Measurements from ENCODE around the gene METTL22. TPM values are rescaled to one million over a fixed set of nuclear protein-coding genes. Genes with fewer than 3 reads are reported as not detected.

Gene METTL22
- polyA plus RNA-seq, 3 donors: 19.5 to 30.9 (median 22.0) TPM

DNA sequence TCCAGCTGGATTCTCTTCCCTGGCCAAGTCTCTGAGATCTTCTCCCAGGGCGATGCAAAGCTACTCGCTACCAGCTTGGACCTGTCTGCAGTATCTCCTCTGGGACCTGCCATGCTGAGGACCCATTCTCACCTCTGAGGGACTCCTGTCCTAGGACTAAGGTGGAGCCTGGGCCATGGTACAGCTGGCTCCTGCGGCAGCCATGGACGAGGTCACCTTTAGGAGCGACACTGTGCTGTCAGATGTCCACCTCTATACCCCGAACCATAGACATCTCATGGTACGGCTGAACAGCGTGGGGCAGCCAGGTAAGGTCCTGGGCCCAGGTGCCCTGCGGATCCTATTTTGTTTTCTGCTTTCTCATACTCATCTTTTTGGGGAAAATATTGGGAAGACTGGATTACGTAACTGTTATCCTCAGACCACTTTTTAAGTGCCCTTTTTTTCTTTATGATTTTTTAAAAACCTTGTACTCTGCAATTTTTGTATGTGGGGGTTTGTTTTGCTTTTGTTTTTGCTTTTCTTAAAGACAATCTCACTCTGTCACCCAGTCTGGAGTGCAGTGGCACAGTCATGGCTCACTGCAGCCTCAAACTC lies 4.1 kb downstream of the METTL22 start:
- DNase-seq (ENCODE audit: extremely low read depth in 1 of 11, low read depth in 9 of 11, low spot score in 4 of 11): no peak

DNA sequence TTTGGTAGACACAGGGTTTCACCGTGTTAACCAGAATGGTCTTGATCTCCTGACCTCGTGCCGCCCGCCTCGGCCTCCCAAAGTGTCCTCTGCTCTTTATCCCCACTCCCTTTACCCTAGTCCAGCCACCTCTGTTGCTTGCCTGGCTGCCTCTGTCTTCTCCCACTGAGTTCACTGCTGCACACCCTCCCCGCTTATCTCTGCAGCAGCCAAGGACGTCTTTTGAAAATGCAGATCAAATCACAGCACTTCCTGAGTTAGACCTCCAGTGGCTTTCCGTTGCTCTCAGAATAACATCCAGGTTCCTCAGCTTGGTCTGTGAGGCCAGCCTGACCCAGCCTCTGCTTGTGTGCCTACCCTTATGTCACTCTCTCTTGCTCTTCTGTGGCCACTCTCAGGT lies 5.4 kb downstream of the METTL22 start:
- no peak for DNase-seq (ENCODE audit: extremely low read depth in 1 of 11, low read depth in 9 of 11, low spot score in 4 of 11)

DNA sequence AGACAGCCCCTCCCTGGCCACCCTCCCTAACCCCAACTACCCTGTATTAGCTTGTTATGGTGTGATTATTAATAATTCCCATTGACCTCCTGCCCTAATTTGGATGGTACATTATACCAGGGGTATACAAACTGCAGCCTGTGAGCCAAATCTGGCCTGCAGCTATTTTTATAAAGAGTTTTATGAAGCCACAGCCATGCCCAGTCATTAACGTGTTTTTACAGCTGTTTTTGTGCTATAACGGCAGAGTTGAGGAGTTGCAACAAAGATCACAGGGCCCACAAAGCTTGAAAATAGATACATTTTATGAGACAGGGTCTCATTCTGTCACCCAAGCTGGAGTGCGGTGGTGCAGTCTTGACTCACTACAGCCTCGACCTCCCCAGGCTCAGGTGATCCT lies 6.0 kb downstream of the METTL22 start:
- no peak for DNase-seq (ENCODE audit: extremely low read depth in 1 of 11, low read depth in 9 of 11, low spot score in 4 of 11)

DNA sequence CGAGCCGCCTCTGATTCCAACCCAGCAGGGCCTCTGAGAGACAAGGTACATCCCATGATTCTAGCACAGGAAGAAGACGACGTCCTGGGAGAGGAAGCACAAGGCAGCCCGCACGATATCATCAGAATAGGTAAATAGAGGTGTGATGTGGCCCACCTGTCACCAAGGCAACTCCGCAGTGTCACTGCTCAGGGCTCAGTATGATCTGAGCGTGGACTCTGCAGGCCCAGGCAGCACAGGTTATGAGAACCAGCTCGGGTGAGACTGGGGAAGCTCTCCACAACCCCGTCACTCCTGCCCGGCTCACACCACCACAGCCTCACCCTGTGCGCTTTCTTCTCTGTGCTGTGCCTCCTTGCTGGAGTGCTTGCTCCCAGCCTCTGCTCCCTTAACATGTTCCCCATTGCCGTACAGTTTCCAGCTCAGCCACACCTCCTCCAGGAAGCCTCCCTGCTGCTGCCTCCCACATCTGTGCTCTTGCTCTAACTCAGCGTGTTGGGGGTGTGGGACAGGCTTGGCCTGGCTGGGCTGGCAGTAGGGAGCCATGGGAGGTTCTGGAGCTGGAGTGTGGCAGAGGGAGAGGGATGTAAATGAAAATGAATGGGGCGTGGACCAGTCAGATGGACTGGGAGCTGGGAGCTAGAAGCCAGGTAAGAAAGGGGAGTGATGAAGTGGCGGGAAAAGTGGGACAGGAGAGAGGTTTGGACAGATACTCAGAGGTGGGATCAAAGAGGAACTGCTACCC lies 7.7 kb downstream of the METTL22 start:
- DNase-seq (ENCODE audit: extremely low read depth in 1 of 11, low read depth in 9 of 11, low spot score in 4 of 11): no peak

DNA sequence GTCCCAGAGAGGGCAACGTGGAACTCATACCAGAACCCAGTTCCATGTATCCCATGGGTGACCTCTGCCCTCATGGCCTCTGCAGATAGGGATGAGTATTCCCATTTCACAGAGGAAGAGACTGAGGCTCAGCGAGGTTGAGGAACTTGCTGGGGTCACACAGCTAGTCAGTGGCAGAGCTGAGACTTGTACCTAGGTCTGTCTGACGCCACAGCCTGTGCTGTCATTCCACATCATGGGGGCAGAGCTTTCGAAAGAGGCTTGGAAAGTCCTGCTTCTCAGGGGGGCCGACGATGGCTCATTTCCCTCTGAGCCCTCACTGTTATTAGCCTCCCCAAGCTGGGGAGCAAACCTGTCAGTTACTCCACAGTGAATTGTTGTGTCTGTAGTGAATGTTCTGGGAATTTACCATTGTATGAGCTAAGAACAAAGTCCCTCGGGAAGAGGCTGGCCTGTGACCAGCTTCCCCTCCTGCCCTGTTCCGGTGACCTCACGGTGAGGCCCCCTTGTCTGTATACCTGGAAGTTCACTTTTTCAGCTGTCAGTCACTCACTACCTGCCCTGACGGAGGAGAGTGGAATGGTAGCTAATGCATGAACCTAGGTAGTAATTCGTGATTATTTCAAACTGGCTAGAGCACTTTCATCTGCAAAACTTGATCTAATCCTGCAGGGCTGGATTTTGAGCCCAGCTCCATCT lies 8.9 kb downstream of the METTL22 start:
- DNase-seq (ENCODE audit: extremely low read depth in 1 of 11, low read depth in 9 of 11, low spot score in 4 of 11): no peak

DNA sequence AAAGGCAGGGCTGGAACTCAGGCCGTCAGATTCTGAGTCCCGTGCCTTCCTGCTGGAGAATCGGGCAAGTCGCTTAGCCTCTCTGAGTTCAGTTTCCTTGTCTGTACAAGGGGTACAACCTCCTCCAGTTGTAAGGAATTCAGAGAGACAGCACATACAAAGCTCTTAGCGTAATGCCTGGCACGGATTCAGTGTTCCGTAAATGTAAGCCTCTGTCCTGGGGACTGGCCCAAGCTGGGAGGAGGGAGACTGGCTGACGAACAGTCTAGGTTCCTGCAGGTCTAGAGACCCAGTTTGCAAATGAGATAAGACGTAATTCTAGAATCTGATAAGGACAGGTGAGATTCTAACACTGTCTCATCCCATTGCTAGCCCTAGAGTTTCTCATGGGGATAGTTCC lies 9.9 kb downstream of the METTL22 start:
- no peak for DNase-seq (ENCODE audit: extremely low read depth in 1 of 11, low read depth in 9 of 11, low spot score in 4 of 11)

DNA sequence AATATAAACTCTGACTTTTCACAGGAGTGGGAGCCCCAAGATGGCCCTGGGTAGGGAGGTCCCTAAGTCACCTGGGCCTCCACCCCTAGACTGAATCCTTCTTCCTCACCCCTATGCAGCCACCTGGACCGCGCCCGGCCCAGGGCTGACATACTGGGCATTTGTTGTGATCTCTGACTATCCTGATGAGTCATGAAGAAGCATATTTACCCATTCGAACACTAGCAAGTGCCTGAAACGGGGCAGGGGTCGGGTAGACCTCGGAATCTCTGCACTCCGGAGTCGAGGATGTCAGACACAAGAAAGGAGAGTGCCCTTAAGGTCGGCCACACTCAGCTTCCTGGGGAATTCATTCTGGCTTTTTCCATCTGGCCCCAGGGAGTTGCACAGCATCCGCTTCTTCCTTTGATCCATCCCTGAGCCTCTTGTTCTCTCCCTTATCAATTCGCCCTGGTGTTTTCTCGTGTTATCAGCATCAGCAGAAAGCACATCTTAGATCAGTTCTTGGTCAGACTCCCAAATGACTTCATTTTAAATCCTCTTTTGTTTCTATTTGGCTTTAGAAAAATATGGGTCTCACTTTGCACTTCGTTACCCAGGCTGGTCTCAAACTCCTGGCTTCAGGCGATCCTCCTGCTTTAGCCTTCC lies 10.4 kb downstream of the METTL22 start:
- no peak for DNase-seq (ENCODE audit: extremely low read depth in 1 of 11, low read depth in 9 of 11, low spot score in 4 of 11)

DNA sequence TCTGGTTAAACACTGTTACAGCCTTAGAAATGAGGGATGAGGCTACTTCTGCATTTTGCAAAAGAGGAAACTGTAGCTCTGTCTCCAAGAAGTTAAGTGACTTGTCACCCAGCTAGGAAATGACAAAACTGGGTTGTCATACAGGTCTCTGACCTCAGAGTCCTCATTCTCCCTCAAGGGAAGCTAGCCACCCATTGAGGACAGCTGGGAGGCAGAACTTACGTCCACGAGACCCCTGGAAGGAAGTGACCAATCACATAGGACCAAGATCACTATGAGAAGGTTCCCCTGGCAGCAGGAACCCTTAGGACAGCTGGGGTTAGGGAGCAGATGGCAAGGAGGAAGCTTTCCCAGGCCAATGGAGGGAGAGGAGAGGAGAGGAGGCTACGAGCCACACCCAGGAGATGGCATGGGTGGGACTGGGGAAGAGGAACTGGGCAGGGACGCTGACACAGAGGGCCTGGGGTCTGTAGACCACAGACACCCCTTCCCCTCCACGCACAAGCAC lies 11.2 kb downstream of the METTL22 start:
- no peak for DNase-seq (ENCODE audit: extremely low read depth in 1 of 11, low read depth in 9 of 11, low spot score in 4 of 11)

DNA sequence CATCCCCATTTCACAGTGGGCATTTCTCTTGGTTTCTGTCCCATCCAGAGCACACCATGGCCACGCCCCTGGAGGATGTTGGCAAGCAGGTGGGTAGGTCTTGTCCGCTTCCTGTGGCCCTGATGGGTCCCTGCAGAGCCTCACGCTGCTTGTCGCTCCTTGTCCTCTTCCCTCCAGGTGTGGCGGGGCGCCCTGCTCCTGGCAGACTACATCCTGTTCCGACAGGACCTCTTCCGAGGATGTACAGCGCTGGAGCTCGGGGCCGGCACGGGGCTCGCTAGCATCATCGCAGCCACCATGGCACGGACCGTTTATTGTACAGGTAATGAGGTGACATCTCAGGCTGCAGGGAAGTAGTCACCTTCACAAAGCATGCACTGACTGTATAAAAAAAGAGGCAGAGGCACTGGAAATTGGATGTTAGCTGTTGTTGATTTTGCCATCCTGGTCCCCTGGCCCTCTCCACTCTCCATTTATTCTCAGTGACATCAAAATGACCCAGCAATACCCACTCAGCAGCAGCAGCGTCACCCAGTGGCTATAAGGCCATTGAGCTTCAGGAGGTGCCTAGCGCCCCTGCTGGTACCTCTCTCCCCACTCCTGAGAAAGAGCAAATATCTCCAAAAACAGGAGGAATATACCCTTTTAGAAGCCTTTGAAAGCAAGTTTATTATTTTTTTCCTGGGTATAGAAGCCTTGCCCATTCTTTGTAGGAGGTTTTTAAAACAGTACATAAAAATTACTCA lies 13.7 kb downstream of the METTL22 start:
- no peak for DNase-seq (ENCODE audit: extremely low read depth in 1 of 11, low read depth in 9 of 11, low spot score in 4 of 11)

DNA sequence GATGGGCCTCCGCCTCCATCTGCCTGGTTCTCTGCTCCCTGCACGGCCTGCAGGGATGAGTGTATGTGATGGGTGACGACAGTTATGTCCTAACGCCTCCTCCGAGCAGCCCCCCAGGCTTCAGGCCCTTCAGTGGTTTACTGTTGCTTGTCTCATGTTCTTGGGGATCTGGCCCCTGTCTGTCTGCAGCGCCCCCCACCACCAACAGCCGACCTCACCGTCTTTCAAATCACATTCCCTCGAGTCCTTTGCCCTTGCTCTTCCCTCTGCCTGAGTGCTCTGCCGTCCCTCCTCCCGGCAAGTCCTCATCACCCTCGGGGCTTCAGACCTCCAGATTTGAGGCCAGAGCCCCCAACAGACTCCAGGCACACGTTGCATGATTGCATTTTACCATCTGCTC lies 18.2 kb downstream of the METTL22 start:
- DNase-seq (ENCODE audit: extremely low read depth in 1 of 11, low read depth in 9 of 11, low spot score in 4 of 11): no peak

DNA sequence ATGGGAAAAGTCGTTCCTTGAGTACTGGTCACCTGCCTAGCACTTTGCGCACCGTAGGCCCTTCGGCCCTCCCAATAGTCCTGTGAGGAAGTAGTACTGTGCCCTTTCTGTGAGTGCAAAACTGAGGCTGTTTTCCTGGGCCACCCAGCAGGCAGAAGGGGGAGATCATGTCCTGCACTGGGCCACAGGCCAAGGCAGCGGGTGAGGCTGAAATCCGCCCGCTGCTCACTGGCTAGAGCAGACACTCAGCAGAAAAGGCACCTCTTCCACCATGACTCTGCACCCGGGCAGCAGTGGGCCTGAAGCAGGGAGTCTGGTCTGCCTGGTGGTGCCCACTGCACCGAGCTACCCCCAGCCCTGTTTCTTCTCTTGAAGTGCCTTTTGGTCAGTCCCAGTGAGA lies 20.2 kb downstream of the METTL22 start:
- no peak for DNase-seq (ENCODE audit: extremely low read depth in 1 of 11, low read depth in 9 of 11, low spot score in 4 of 11)

DNA sequence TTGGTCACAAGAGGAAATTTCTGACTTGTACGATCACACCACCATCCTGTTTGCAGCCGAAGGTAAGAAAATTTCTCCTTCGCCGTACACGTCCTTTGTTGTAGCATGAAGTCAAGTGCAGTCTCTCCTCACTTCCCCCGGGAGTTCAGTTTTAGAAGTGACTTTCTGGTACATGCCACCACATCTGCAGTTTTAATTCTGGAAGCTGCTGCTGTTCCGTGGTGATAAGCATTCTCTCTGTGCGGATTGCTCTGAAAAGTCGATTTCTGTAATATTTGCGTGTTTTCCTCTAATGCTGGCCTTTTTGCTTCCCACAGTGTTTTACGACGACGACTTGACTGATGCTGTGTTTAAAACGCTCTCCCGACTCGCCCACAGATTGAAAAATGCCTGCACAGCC lies 20.6 kb downstream of the METTL22 start:
- DNase-seq (ENCODE audit: extremely low read depth in 1 of 11, low read depth in 9 of 11, low spot score in 4 of 11): no peak

DNA sequence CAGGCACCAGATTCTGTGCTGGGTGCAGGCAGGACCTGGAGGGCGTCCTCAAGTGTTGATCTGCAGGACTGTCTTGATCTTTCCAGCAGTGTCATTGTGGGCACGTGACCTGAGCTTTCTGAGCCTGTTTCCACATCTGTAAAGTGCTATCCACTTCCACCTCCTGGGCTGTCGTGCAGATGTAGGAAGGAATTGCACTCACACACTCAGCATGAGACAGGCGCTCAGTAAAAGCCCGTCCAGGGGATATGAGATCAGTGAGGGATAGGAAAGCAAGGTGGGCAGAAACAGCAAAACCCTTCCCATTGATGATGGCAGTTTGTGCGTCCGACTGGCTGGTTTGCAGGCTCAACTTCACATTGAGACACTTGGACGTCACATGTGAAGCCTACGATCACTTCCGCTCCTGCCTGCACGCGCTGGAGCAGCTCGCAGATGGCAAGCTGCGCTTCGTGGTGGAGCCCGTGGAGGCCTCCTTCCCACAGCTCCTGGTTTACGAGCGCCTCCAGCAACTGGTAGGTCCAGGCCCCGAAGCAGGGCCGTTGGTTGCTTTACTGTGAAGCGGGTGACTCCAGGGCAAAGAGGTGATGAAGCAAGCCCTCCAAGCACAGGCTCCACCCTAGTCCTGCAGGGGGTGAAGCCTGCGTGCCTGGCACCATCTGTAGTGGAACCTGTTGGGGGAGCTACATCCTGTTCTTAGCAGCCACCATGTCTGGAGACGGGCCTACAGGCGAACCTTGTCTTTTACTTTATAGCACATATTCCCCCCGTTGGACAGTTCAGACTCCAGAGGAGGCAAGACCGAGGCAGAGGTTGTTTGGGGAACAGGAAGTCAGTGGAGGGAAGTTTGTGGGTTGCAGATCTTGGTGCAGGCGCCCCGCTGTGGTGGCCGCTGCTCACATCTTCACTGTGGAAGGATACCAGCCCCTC lies 23.0 kb downstream of the METTL22 start:
- no peak for DNase-seq (ENCODE audit: extremely low read depth in 1 of 11, low read depth in 9 of 11, low spot score in 4 of 11)

DNA sequence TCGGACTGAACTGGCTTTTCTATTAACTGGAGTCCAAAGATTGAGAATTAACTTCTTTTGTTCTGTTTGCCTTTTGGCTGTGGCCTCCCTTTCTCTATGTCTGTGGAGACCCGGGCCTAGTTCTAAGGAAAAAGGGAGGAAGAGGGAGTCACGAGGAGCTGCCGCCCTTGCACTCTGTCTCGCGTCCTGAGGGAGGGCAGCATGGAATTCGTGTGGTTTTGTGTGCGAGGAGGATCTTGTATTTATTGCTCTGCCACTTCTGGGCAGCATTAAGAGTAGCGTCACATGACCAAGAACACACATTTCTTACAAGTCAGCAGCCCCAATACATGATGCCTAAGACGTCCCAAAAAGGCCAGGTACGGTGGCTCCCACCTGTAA lies 23.6 kb downstream of the METTL22 start:
- DNase-seq (ENCODE audit: extremely low read depth in 1 of 11, low read depth in 9 of 11, low spot score in 4 of 11): no peak

DNA sequence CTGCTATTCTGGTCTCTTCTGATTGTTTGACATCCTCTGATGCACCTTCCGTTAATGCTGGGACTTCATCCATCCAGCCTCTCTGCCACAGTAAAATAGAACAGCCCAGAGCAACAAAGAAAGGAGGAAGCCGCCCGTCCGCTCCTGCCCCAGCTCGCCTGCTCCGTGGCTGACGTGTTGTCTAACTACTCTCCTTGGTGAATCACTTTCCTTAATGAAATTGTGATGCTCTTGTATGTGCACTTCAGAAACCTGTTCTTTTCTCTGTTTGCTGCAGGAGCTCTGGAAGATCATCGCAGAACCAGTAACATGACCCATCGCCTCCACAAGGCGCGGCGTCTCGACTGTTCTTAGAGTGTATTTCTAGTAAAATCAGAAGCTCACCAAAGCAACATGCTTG lies 24.3 kb downstream of the METTL22 start:
- no peak for DNase-seq (ENCODE audit: extremely low read depth in 1 of 11, low read depth in 9 of 11, low spot score in 4 of 11)

DNA sequence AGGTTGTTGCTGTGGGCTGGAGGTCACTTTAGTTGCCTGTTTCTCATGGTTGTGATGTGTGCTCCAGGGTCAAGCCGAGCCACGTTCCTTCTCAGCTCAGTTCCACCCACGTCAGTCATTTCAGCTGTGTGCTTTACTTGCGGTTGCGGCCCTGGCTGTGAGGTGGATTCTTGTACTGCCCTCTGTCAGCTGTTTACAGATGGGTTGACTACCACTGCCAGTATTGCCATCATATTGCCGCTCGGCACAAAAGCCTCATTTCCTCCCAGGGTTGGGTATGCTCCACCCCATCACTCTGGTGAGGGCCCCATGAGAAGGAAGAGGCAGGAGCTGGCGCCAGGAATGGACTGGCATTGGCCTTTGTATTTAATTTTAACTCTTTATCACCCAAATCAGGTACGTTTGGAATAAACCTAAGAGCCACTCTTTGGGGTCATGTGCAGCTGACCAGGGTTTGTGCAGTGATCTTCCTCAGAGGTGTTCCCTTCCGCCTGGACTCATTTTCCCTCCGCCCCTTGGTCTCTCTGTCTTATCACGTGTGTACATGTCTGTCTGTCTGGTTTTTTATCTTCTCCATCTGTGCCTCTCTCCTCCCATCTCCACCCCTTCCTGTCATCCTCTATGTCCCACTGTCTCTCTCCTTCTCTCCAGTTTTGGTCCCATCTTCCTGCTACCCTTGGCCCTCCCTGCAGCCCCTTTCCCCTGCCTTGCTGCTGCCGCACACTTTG lies 25.0 kb downstream of the METTL22 start:
- DNase-seq (ENCODE audit: extremely low read depth in 1 of 11, low read depth in 9 of 11, low spot score in 4 of 11): no peak

DNA sequence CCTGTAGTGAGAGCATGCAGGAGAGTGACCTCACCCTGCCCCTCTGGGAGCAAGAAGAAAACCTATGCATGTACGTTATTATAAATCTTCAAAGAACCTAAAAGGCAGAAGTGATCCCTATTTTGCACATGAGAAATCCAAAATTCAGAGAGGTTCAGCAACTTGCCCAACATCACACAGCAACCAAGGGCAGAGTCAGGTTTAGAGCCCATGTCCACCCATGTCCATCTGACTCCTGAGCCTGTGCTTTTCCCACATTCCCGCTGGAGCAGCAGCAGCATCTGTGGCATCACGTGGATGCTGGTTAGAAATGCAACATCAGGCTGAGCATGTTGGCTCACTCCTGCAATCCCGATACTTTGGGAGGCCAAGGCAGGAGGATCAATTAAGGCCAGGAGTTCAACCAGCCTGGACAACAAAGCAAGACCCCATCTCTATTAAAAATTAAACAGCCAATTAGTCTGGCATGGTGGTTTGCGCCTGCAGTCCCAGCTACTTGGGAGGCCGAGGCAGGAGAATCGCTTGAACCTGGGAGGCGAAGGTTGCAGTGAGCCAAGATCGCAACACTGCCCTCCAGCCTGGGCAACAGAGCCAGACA lies 26.3 kb downstream of the METTL22 start:
- DNase-seq (ENCODE audit: extremely low read depth in 1 of 11, low read depth in 9 of 11, low spot score in 4 of 11): no peak

All from renal cortex interstitium (tissue), 11 donors.